ENCODE measurements around the gene SAPCD1. TPM values are rescaled to one million over a fixed set of nuclear protein-coding genes. Genes with fewer than 3 reads are reported as not detected.

The SAPCD1 gene
- total RNA-seq, 8 experiments from 2014 or later = 0.87 to 8.0 (median 2.7) TPM

- ATAC-seq (replicated peaks in 6 of 8) = peak in 5 of 8 experiments; percentile 13 to 27 (median 26)
- 56 to 94% (median 83%) methylated on average over 1 to 13 of the region's 25 CpGs; no CpG with 5 or more reads in 5 of the 10 experiments for WGBS, 10 experiments
- no peak overlapping the region for H3K4me3 ChIP-seq
- H3K27ac ChIP-seq = no peak overlapping the region
- in situ Hi-C loops (cut with MboI; ENCODE audit: low pct_unique_long_range_greater_than_20kb in 2 of 9, low sequenced_read_pairs in 9 of 9, unreplicated experiment in 9 of 9) = no loop called here
- peaks cover 4 to 8% of the 10 kb centered on the region in 2 donors for H3K4me1 ChIP-seq (replicated peaks in 1 of 2)
Measured at GRCh38 chr6:31723980-31724691, 38.3 kb upstream of the SAPCD1 start.

- in situ Hi-C loops (cut with MboI; ENCODE audit: low pct_unique_long_range_greater_than_20kb in 2 of 9, low sequenced_read_pairs in 9 of 9, unreplicated experiment in 9 of 9) = no loop called here
- H3K27ac ChIP-seq = no peak overlapping the region
- H3K4me3 ChIP-seq = no peak overlapping the region
- 83 to 100% (median 93%) methylated on average over 1 to 11 of the region's 12 CpGs for WGBS, 10 experiments
- no peak for ATAC-seq (replicated peaks in 6 of 8)
- peaks cover 8 to 12% of the 10 kb centered on the region in 2 donors for H3K4me1 ChIP-seq (replicated peaks in 1 of 2)
Measured at GRCh38 chr6:31725502-31726350, 36.7 kb upstream of the SAPCD1 start.

- Histone ChIP-seq H3K4me1 (replicated peaks in 1 of 2) (peaks cover 12% of the 10 kb centered on the region in 2 donors), H3K27ac (no peak overlapping the region), H3K4me3 (no peak overlapping the region)
- no peak for ATAC-seq (replicated peaks in 6 of 8)
- in situ Hi-C loops (cut with MboI; ENCODE audit: low pct_unique_long_range_greater_than_20kb in 2 of 9, low sequenced_read_pairs in 9 of 9, unreplicated experiment in 9 of 9) = no loop called here
- WGBS, 10 experiments = 80 to 100% (median 90%) methylated on average over 2 to 3 of the region's 7 CpGs; no CpG with 5 or more reads in 5 of the 10 experiments
Measured at GRCh38 chr6:31727034-31727716, 35.3 kb upstream of the SAPCD1 start.

GRCh38 chr6:31727717-31728671 is 34.5 kb upstream of the SAPCD1 start:
- ATAC-seq (replicated peaks in 6 of 8) = no peak
- Histone ChIP-seq H3K4me1 (replicated peaks in 1 of 2) (peaks cover 12% of the 10 kb centered on the region in 2 donors), H3K27ac (no peak overlapping the region), H3K4me3 (no peak overlapping the region)
- in situ Hi-C loops (cut with MboI; ENCODE audit: low pct_unique_long_range_greater_than_20kb in 2 of 9, low sequenced_read_pairs in 9 of 9, unreplicated experiment in 9 of 9) = no loop called here
- 30 to 100% (median 96%) methylated on average over 1 to 18 of the region's 41 CpGs; no CpG with 5 or more reads in 3 of the 10 experiments for WGBS, 10 experiments

GRCh38 chr6:31728767-31729514 is 33.5 kb upstream of the SAPCD1 start, which contains the start of gene DDAH2:
DDAH2 (minus strand) TSS chr6:31729299; CDS start chr6:31729161, 138 bp downstream.
- in situ Hi-C loops (cut with MboI; ENCODE audit: low pct_unique_long_range_greater_than_20kb in 2 of 9, low sequenced_read_pairs in 9 of 9, unreplicated experiment in 9 of 9) = no loop called here
- Histone ChIP-seq H3K27ac (peak within 1 kb of the TSS; percentile 76 to 77), H3K4me3 (peak within 1 kb of the TSS; percentile 67 to 92 (median 91)), H3K4me1 (replicated peaks in 1 of 2) (peaks cover 12 to 13% of the 10 kb centered on the region in 2 donors)
- ATAC-seq (replicated peaks in 6 of 8) = peak in 3 of 8 experiments; percentile 25 to 31 (median 25)
- WGBS, 10 experiments = 0 to 64% (median 20%) methylated on average over 1 to 12 of the region's 36 CpGs; no CpG with 5 or more reads in 3 of the 10 experiments

GRCh38 chr6:31729515-31729978 is 32.9 kb upstream of the SAPCD1 start:
- Histone ChIP-seq H3K4me3 (peak overlapping the region; percentile 67 to 92 (median 91)), H3K27ac (peak overlapping the region; percentile 76 to 77), H3K4me1 (replicated peaks in 1 of 2) (peaks cover 16 to 19% of the 10 kb centered on the region in 2 donors)
- peak; percentile 76 to 88 (median 82) for ATAC-seq (replicated peaks in 6 of 8)
- in situ Hi-C loops (cut with MboI; ENCODE audit: low pct_unique_long_range_greater_than_20kb in 2 of 9, low sequenced_read_pairs in 9 of 9, unreplicated experiment in 9 of 9) = no loop called here
- 0 to 5% methylated on average over 1 to 4 of the region's 29 CpGs; no CpG with 5 or more reads in 8 of the 10 experiments for WGBS, 10 experiments

GRCh38 chr6:31729979-31730630 is 32.4 kb upstream of the SAPCD1 start:
- H3K27ac ChIP-seq = peak overlapping the region; percentile 76 to 77
- H3K4me3 ChIP-seq = peak overlapping the region; percentile 67 to 92 (median 91)
- peak; percentile 33 to 82 (median 78) for ATAC-seq (replicated peaks in 6 of 8)
- WGBS, 10 experiments = 5 to 20% (median 13%) methylated on average over 1 to 18 of the region's 46 CpGs; no CpG with 5 or more reads in 7 of the 10 experiments
- peaks cover 20 to 22% of the 10 kb centered on the region in 2 donors for H3K4me1 ChIP-seq (replicated peaks in 1 of 2)
- in situ Hi-C loops (cut with MboI; ENCODE audit: low pct_unique_long_range_greater_than_20kb in 2 of 9, low sequenced_read_pairs in 9 of 9, unreplicated experiment in 9 of 9) = no loop called here

- H3K4me3 ChIP-seq = peak overlapping the region; percentile 67 to 92 (median 91)
- 83 to 100% (median 97%) methylated on average over 1 to 5 of the region's 11 CpGs; no CpG with 5 or more reads in 4 of the 10 experiments for whole genome bisulfite sequencing, 10 experiments
Measured at GRCh38 chr6:31730631-31731086, 31.8 kb upstream of the SAPCD1 start.

GRCh38 chr6:31732029-31732428 is 30.4 kb upstream of the SAPCD1 start:
- Histone ChIP-seq H3K27ac (no peak overlapping the region), H3K4me3 (no peak overlapping the region), H3K4me1 (replicated peaks in 1 of 2) (peaks cover 25 to 35% of the 10 kb centered on the region in 2 donors)
- ATAC-seq (replicated peaks in 6 of 8) = no peak
- WGBS, 10 experiments = 60% methylated on average over 1 of the region's 3 CpGs; no CpG with 5 or more reads in 9 of the 10 experiments
- in situ Hi-C loops (cut with MboI; ENCODE audit: low pct_unique_long_range_greater_than_20kb in 2 of 9, low sequenced_read_pairs in 9 of 9, unreplicated experiment in 9 of 9) = no loop called here

More at GRCh38 chr6:31730631-31731086, 31.8 kb upstream of the SAPCD1 start:
- in situ Hi-C loops (cut with MboI; ENCODE audit: low pct_unique_long_range_greater_than_20kb in 2 of 9, low sequenced_read_pairs in 9 of 9, unreplicated experiment in 9 of 9) = no loop called here
- no peak for ATAC-seq (replicated peaks in 6 of 8)
- Histone ChIP-seq H3K4me1 (replicated peaks in 1 of 2) (peaks cover 20 to 24% of the 10 kb centered on the region in 2 donors), H3K27ac (peak overlapping the region; percentile 76 to 77)

GRCh38 chr6:31733734-31734133 is 28.7 kb upstream of the SAPCD1 start:
- ATAC-seq (replicated peaks in 6 of 8) = no peak
- in situ Hi-C loops (cut with MboI; ENCODE audit: low pct_unique_long_range_greater_than_20kb in 2 of 9, low sequenced_read_pairs in 9 of 9, unreplicated experiment in 9 of 9) = no loop called here
- no peak overlapping the region for H3K4me3 ChIP-seq
- 60 to 96% (median 84%) methylated on average over 1 to 4 of the region's 4 CpGs; no CpG with 5 or more reads in 6 of the 10 experiments for WGBS, 10 experiments
- H3K4me1 ChIP-seq (replicated peaks in 1 of 2) = peaks cover 39 to 46% of the 10 kb centered on the region in 2 donors
- H3K27ac ChIP-seq = no peak overlapping the region
